NCI-H1694 treated with DMSO at 0.1 percent for 48 hours (cell line): ENCODE data around the gene NIN.
A peak's percentile ranks its signal among the peaks of the same experiment; 100 is the strongest.

Source experiments
- DNase-seq: peaks from one replicate; lab custom pipeline; 2025; lab: John Stamatoyannopoulos, UW

Gene NIN

GRCh38 chr14:50790589-50790988 is 40.4 kb downstream of the NIN start:
- DNase-seq, result no peak

- DNase-seq, result no peak
These were observed 44.1 kb downstream of the NIN start for GRCh38 chr14:50786751-50787464.

GRCh38 chr14:50785457-50786063 is 45.4 kb downstream of the NIN start:
- no peak for DNase-seq

- DNase-seq, result no peak
These were observed 46.1 kb downstream of the NIN start for GRCh38 chr14:50784683-50785456.

GRCh38 chr14:50783563-50783962 is 47.4 kb downstream of the NIN start:
- peak; percentile 85 for DNase-seq

- DNase-seq, result no peak
These were observed 50.6 kb downstream of the NIN start for GRCh38 chr14:50780393-50780792.

- DNase-seq, result no peak
These were observed 52.1 kb downstream of the NIN start for GRCh38 chr14:50778721-50779483.

GRCh38 chr14:50776522-50776921 is 54.4 kb downstream of the NIN start:
- no peak for DNase-seq

GRCh38 chr14:50775357-50775756 is 55.6 kb downstream of the NIN start:
- DNase-seq, result no peak

GRCh38 chr14:50774542-50775267 is 56.3 kb downstream of the NIN start:
- no peak for DNase-seq

- peak; percentile 38 for DNase-seq
These were observed 57.1 kb downstream of the NIN start for GRCh38 chr14:50773632-50774541.

- no peak for DNase-seq
These were observed 58.5 kb downstream of the NIN start for GRCh38 chr14:50772412-50772811.

GRCh38 chr14:50770586-50770985 is 60.4 kb downstream of the NIN start:
- no peak for DNase-seq

GRCh38 chr14:50769863-50770500 is 61.0 kb downstream of the NIN start:
- no peak for DNase-seq

GRCh38 chr14:50768680-50769079 is 62.3 kb downstream of the NIN start:
- no peak for DNase-seq

- no peak for DNase-seq
These were observed 64.5 kb downstream of the NIN start for GRCh38 chr14:50766338-50766886.

- no peak for DNase-seq
These were observed 67.5 kb downstream of the NIN start for GRCh38 chr14:50763382-50764007.

- no peak for DNase-seq
These were observed 68.0 kb downstream of the NIN start for GRCh38 chr14:50762931-50763300.
